Stomach (tissue), 9 donors: ENCODE measurements around the gene GALNT18. TPM values are rescaled to one million over a fixed set of nuclear protein-coding genes. Genes with fewer than 3 reads are reported as not detected.

ENCODE experiments used
- DNase-seq, 2 donors: peaks; one replicate each; pipeline versions ENCODE4 v3.0.0 to v3.0.0-alpha.2; 2013 to 2019
- H3K27ac ChIP-seq, 5 donors: fragments of 200-600 bp in 4 of 5; sonication (generic) in 4 of 5; one replicate each; pipeline ENCODE4 v1.5.1; 2013 to 2019; ENCODE audit warnings: mild to moderate bottlenecking in 1 of 5, moderate library complexity in 1 of 5
- H3K27me3 ChIP-seq, 3 donors: fragments of 200-600 bp; sonication (generic); one replicate each; pipeline ENCODE4 v1.5.1; 2017 to 2019; ENCODE audit warnings: mixed run types in 1 of 3
- H3K36me3 ChIP-seq, 4 donors: fragments of 200-600 bp; sonication (generic); 1 replicate in 3 of 4; 2 replicates in 1 of 4; pipeline ENCODE4 v1.5.1; 2016 to 2019
- H3K4me1 ChIP-seq, 4 donors: fragments of 200-600 bp; sonication (generic); one replicate each; pipeline ENCODE4 v1.5.1; 2016 to 2019
- H3K4me3 ChIP-seq, 4 donors: fragments of 200-600 bp; sonication (generic) in 3 of 4; one replicate each; pipeline ENCODE4 v1.5.1; 2016 to 2019; ENCODE audit warnings: mild to moderate bottlenecking in 1 of 4
- H3K9me3 ChIP-seq, 4 donors: fragments of 200-600 bp; sonication (generic); one replicate each; pipeline ENCODE4 v1.5.1; 2016 to 2019
- CTCF ChIP-seq, 7 experiments: fragments of 450-650 bp in 4 of 7; fragments of 200-600 bp in 3 of 7; sonication (generic) in 3 of 7; IDR thresholded peaks; one replicate each; pipeline ENCODE4 v1.5.1; 2016 to 2019; ENCODE audit warnings: antibody characterized with exemption in 7 of 7, control low read depth in 2 of 7, mild to moderate bottlenecking in 1 of 7
- EP300 ChIP-seq: sonication (generic); formaldehyde crosslinking; IDR thresholded peaks from one replicate; pipeline ENCODE4 v1.6.1; 2017; ENCODE audit warnings: antibody characterized with exemption
- POLR2A ChIP-seq, 4 donors: fragments of 450-650 bp; IDR thresholded peaks; one replicate each; pipeline ENCODE4 v1.6.1; 2016; ENCODE audit warnings: antibody characterized with exemption in 4 of 4, control low read depth in 2 of 4, mild to moderate bottlenecking in 1 of 4, moderate library complexity in 1 of 4
- POLR2AphosphoS5 ChIP-seq, 3 donors: sonication (generic); formaldehyde crosslinking; IDR thresholded peaks; one replicate each; pipeline ENCODE4 v1.6.1; 2016; ENCODE audit warnings: antibody characterized with exemption in 3 of 3
- WGBS, 5 donors: extraction: QIAGEN DNeasy Blood & Tissue Kit in 3 of 5; methylation state at CpG; one replicate each; pipeline versions ENCODE4 v1.1.5 to v1.1.7; 2013 to 2018; 5-methylcytosine and 5-hydroxymethylcytosine counted together
- intact Hi-C: fragments of 100-400 bp; cut with DNase I; formaldehyde crosslinking; loops from one replicate; pipeline ENCODE4 v1.15.1; 2023; ENCODE audit warnings: low total_unique reads
- polyA plus RNA-seq, 3 donors: library from polyadenylated mRNA; stranded (reverse); fragments of 200-250 nt; gene quantifications; one replicate each; pipeline ENCODE4 v1.2.3, GENCODE V29; 2013
- total RNA-seq, 5 donors: library from RNA; depleted of rRNA; stranded (reverse); fragments of >200 nt; gene quantifications; one replicate each; pipeline versions ENCODE4 v1.1.0 to v1.2.3, GENCODE V29; 2014 to 2016
- donor health status: healthy with polysubstance abuse.
- donor health status: Bipolar disorder and iron deficiency.
- donor health status: healthy.

The GALNT18 gene
- total and polyA plus RNA-seq, 8 donors = 0.58 to 16.1 (median 2.7) TPM

- 35 to 57% (median 43%) methylated on average over 5 of the region's 5 CpGs for WGBS, 5 donors
Measured at GRCh38 chr11:11444804-11445131, 177.0 kb downstream of the GALNT18 start.

GRCh38 chr11:11444027-11444803 lies 177.6 kb downstream of the GALNT18 start:
- WGBS, 5 donors = 51 to 74% (median 57%) methylated on average over 12 to 13 of the region's 13 CpGs
- no peak overlapping the region for H3K27ac ChIP-seq
- no peak overlapping the region for H3K4me3 ChIP-seq
- H3K27me3 ChIP-seq = no peaks in the 10 kb centered on the region
- H3K9me3 ChIP-seq = no peaks in the 10 kb centered on the region
- TF ChIP-seq EP300 (no peak), POLR2A (IDR thresholded peaks at IDR 0.05) (no peak), CTCF (IDR thresholded peaks at IDR 0.05) (no peak)
- intact Hi-C loops = no loop called here
- no peaks in the 10 kb centered on the region for H3K36me3 ChIP-seq
- peaks cover 0 to 13% (median 6%) of the 10 kb centered on the region in 4 donors for H3K4me1 ChIP-seq
- DNase-seq = no peak

More at GRCh38 chr11:11444804-11445131, 177.0 kb downstream of the GALNT18 start:
- Histone ChIP-seq H3K27me3 (no peaks in the 10 kb centered on the region), H3K36me3 (no peaks in the 10 kb centered on the region), H3K27ac (no peak overlapping the region), H3K4me3 (no peak overlapping the region), H3K4me1 (peaks cover 0 to 13% (median 6%) of the 10 kb centered on the region in 4 donors), H3K9me3 (no peaks in the 10 kb centered on the region)
- TF ChIP-seq POLR2AphosphoS5 (IDR thresholded peaks at IDR 0.05) = no peak
- TF ChIP-seq CTCF (IDR thresholded peaks at IDR 0.05) = no peak
- TF ChIP-seq EP300 = no peak
- intact Hi-C loops = no loop called here
- peak in 1 of 2 donors; percentile 58 for DNase-seq

GRCh38 chr11:11442791-11443190 lies 179.0 kb downstream of the GALNT18 start:
- Histone ChIP-seq H3K27ac (no peak overlapping the region), H3K27me3 (no peaks in the 10 kb centered on the region), H3K36me3 (no peaks in the 10 kb centered on the region), H3K4me3 (no peak overlapping the region), H3K9me3 (no peaks in the 10 kb centered on the region), H3K4me1 (peaks cover 0 to 13% (median 6%) of the 10 kb centered on the region in 4 donors)
- no peak for DNase-seq
- intact Hi-C loops = no loop called here
- TF ChIP-seq POLR2AphosphoS5 (IDR thresholded peaks at IDR 0.05) (no peak), EP300 (no peak), POLR2A (IDR thresholded peaks at IDR 0.05) (no peak), CTCF (IDR thresholded peaks at IDR 0.05) (no peak)
- 83 to 93% (median 89%) methylated on average over 5 of the region's 5 CpGs for WGBS, 5 donors

- Histone ChIP-seq H3K36me3 (no peaks in the 10 kb centered on the region), H3K27me3 (no peaks in the 10 kb centered on the region), H3K27ac (no peak overlapping the region), H3K9me3 (no peaks in the 10 kb centered on the region), H3K4me1 (peaks cover 0 to 17% (median 6%) of the 10 kb centered on the region in 4 donors), H3K4me3 (no peak overlapping the region)
- WGBS, 5 donors = 66 to 83% (median 75%) methylated on average over 7 of the region's 7 CpGs
- TF ChIP-seq CTCF (IDR thresholded peaks at IDR 0.05) (no peak), POLR2AphosphoS5 (IDR thresholded peaks at IDR 0.05) (no peak), POLR2A (IDR thresholded peaks at IDR 0.05) (no peak), EP300 (no peak)
- intact Hi-C loops = no loop called here
- DNase-seq = no peak
Measured at GRCh38 chr11:11441516-11441915, 180.3 kb downstream of the GALNT18 start.
